Nephron progenitor cell (in vitro differentiated cells): ENCODE results near the gene PKHD1.
A peak's percentile ranks its signal among the peaks of the same experiment; 100 is the strongest.

Experiments used
- DNase-seq: peaks from one replicate; pipeline ENCODE4 v3.0.0; 2021
- H3K27ac Mint-ChIP-seq: 2 replicates; pipeline ENCODE4 v1.8.0; 2021; ENCODE audit warnings: mild to moderate bottlenecking, moderate library complexity, mixed read lengths
- H3K27me3 Mint-ChIP-seq: 2 replicates; pipeline ENCODE4 v1.8.0; 2021; ENCODE audit warnings: mild to moderate bottlenecking, low read depth, mixed read lengths; ENCODE audit not compliant: poor library complexity
- H3K36me3 Mint-ChIP-seq: 2 replicates; pipeline ENCODE4 v1.8.0; 2021; ENCODE audit warnings: low read depth, mixed read lengths
- H3K4me1 Mint-ChIP-seq: 2 replicates; pipeline ENCODE4 v1.8.0; 2021; ENCODE audit warnings: mixed read lengths
- H3K4me3 Mint-ChIP-seq: 2 replicates; pipeline ENCODE4 v1.8.0; 2021; ENCODE audit warnings: mild to moderate bottlenecking, moderate library complexity, mixed read lengths
- H3K9me3 Mint-ChIP-seq: 2 replicates; pipeline ENCODE4 v1.8.0; 2021; ENCODE audit warnings: mild to moderate bottlenecking, moderate library complexity, mixed read lengths
- TF ChIP-seq, protein P1 (sequence below): fragments of 200-600 bp; sonication (generic); IDR thresholded peaks from 2 replicates; pipeline ENCODE4 v1.5.0; 2021; ENCODE audit warnings: antibody characterized with exemption

The PKHD1 gene

DNA sequence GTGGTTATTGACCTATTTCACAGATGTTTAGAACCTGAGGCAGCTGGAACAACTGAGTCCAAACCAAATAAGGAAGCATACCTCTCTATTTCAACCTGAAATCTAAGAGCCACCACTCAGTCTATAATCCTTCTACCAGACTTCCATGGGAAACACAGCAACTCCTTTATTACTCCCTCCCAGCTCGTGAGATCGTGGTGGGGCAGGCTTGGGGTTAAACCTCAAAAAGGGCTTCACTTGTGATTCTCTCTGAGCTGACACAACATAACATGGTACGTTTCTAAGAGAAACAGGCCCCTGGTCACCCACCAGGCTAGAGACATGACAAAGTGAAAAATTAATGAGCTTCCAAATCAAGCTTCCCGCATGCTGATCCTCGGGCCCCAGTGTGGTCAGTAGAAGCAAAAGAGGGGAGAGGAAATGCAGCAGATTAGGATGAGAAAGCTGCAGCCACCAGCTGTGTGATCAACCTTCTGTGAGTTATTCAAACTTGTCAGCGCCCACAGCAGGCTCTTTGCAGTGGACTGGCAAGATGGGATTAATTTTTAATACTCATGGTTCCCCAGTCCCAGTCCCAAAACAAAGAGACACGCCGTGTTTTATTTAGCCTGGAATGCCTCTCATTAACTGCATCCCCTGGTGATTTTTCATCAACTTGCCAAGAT is 9.3 kb downstream of the PKHD1 start:
- Mint-ChIP-seq H3K4me1 (peaks cover 50% of the 10 kb centered on the region), H3K27ac (peak overlapping the region; percentile 76), H3K4me3 (no peak overlapping the region), H3K36me3 (no peaks in the 10 kb centered on the region), H3K9me3 (no peaks in the 10 kb centered on the region), H3K27me3 (peaks cover 7% of the 10 kb centered on the region)
- TF ChIP-seq, protein P1, sequence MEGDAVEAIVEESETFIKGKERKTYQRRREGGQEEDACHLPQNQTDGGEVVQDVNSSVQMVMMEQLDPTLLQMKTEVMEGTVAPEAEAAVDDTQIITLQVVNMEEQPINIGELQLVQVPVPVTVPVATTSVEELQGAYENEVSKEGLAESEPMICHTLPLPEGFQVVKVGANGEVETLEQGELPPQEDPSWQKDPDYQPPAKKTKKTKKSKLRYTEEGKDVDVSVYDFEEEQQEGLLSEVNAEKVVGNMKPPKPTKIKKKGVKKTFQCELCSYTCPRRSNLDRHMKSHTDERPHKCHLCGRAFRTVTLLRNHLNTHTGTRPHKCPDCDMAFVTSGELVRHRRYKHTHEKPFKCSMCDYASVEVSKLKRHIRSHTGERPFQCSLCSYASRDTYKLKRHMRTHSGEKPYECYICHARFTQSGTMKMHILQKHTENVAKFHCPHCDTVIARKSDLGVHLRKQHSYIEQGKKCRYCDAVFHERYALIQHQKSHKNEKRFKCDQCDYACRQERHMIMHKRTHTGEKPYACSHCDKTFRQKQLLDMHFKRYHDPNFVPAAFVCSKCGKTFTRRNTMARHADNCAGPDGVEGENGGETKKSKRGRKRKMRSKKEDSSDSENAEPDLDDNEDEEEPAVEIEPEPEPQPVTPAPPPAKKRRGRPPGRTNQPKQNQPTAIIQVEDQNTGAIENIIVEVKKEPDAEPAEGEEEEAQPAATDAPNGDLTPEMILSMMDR: no peak
- DNase-seq: no peak

DNA sequence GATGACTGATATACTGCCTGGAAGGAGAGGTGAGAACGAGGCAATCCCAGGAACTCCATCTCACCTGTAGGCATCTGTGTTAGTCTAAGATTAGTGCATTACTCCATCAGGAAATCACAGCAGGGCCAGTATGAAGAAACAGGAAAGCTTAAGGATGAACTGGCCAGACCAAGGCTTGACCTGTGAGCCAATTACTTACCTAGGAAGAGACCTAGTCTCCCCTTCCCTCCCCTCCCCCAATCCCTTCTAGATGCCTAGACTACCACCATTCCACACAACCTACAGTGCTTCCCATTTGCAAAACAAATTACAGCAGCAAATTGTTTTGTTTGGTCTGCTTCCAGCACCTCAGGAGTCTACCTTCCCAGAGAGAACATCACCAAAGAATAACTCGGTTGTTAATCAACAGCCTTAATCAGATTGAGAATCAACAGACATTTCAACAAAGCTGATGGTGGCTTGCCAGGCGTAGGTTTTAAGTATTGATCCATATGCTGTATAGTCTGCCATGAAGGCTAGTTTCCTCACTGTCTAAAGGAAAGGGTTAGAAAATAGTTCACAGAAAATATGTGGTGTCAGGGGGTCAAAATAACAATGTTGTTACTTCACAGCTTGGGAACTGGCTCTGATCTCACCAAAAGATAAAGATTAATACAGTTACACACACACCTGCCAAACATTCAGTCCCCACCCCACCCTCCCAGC is 10.1 kb downstream of the PKHD1 start:
- peaks cover 6% of the 10 kb centered on the region for H3K27me3 Mint-ChIP-seq
- TF ChIP-seq, protein P1: no peak
- no peaks in the 10 kb centered on the region for H3K36me3 Mint-ChIP-seq
- H3K27ac Mint-ChIP-seq: no peak overlapping the region
- H3K9me3 Mint-ChIP-seq: no peaks in the 10 kb centered on the region
- peaks cover 51% of the 10 kb centered on the region for H3K4me1 Mint-ChIP-seq
- no peak for DNase-seq
- no peak overlapping the region for H3K4me3 Mint-ChIP-seq

- TF ChIP-seq, protein P1: no peak
- H3K9me3 Mint-ChIP-seq: no peaks in the 10 kb centered on the region
- H3K27ac Mint-ChIP-seq: no peak overlapping the region
- peaks cover 4% of the 10 kb centered on the region for H3K27me3 Mint-ChIP-seq
- no peak for DNase-seq
- no peak overlapping the region for H3K4me3 Mint-ChIP-seq
- no peaks in the 10 kb centered on the region for H3K36me3 Mint-ChIP-seq
- peaks cover 51% of the 10 kb centered on the region for H3K4me1 Mint-ChIP-seq
Observed at GRCh38 chr6:52076791-52077179, 10.6 kb downstream of the PKHD1 start.

DNA sequence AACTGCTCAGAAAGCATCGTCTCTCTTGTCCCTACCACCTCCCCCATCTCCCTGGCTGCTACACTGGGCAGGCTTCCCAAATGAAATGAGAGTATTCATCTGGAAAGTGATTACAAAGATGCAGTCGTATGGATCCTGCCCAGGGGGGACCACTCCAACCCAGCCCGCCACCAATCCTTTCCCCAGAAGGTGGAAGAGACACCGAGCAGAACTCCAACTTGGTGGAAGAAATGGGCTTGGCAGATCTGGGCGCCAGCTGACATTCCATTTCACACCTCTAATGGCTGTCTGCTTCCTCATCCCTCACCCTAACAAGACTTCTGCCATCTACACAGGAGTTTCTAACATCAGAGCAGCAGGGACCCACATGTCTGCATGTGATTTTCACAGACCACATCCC is 12.7 kb downstream of the PKHD1 start:
- Mint-ChIP-seq H3K27ac (peak overlapping the region; percentile 71), H3K4me1 (peaks cover 45% of the 10 kb centered on the region), H3K9me3 (no peaks in the 10 kb centered on the region), H3K27me3 (peaks cover 4% of the 10 kb centered on the region), H3K4me3 (no peak overlapping the region), H3K36me3 (no peaks in the 10 kb centered on the region)
- TF ChIP-seq, protein P1: no peak
- DNase-seq: no peak

DNA sequence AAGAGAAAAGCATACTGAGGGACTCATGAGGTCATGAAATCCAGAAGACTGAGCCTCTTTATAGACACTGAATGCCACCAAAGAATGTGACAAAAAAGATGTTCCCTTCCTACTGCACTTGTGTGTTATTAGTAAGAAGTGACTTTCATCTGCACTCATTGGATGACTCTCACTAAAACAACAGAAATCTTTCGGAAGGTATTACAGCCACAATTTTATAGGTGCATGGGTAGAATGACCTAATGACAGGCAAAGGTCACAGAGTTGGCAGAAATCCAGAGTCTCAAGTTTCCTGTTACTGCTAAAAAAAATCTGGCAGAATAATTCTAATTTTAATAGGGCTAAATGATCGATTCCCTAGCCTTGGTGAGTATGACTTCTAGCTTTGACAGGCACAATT is 13.3 kb downstream of the PKHD1 start:
- DNase-seq: no peak
- TF ChIP-seq, protein P1: no peak
- Mint-ChIP-seq H3K27me3 (peaks cover 5% of the 10 kb centered on the region), H3K27ac (peak overlapping the region; percentile 71), H3K36me3 (no peaks in the 10 kb centered on the region), H3K9me3 (no peaks in the 10 kb centered on the region), H3K4me3 (no peak overlapping the region), H3K4me1 (peaks cover 40% of the 10 kb centered on the region)

GRCh38 chr6:52065621-52066020 is 21.8 kb downstream of the PKHD1 start:
- no peak overlapping the region for H3K27ac Mint-ChIP-seq
- H3K27me3 Mint-ChIP-seq: peaks cover 11% of the 10 kb centered on the region
- H3K36me3 Mint-ChIP-seq: no peaks in the 10 kb centered on the region
- no peaks in the 10 kb centered on the region for H3K9me3 Mint-ChIP-seq
- TF ChIP-seq, protein P1: no peak
- no peak for DNase-seq
- no peak overlapping the region for H3K4me3 Mint-ChIP-seq
- peaks cover 11% of the 10 kb centered on the region for H3K4me1 Mint-ChIP-seq
